ENCODE results near the gene SLC35G3. TPM values are rescaled to one million over a fixed set of nuclear protein-coding genes. Genes with fewer than 3 reads are reported as not detected.
"Not testable (repeated sequence)": the region's sequence is repeated elsewhere in the genome, so short reads cannot be mapped to it uniquely, and the experiment has no call there.

Gene SLC35G3
- total RNA-seq, result not detected in 3 replicates

- H3K4me1 Mint-ChIP-seq; H3K36me3 Mint-ChIP-seq; H3K9me3 Mint-ChIP-seq; H3K4me3 Mint-ChIP-seq; DNase-seq (ENCODE audit: low spot score in 2 of 2, unreplicated experiment in 2 of 2); H3K27ac Mint-ChIP-seq: not testable (repeated sequence)
- H3K27me3 Mint-ChIP-seq (ENCODE audit: low read depth), result peaks cover 24% of the 10 kb centered on the region
These were observed at the start of gene SLC35G3 for GRCh38 chr17:35194001-35194400. Gene SLC35G3 (minus strand): TSS chr17:35194393. CDS start chr17:35194307, 86 bp downstream.

GRCh38 chr17:35243561-35244340, 49.6 kb upstream of the SLC35G3 start:
- Mint-ChIP-seq H3K4me3 (peak overlapping the region; percentile 94), H3K9me3 (no peaks in the 10 kb centered on the region), H3K36me3 (peaks cover 7% of the 10 kb centered on the region), H3K27me3 (ENCODE audit: low read depth) (no peaks in the 10 kb centered on the region), H3K4me1 (peaks cover 43% of the 10 kb centered on the region), H3K27ac (peak overlapping the region; percentile 98)
- no peak for DNase-seq (ENCODE audit: low spot score in 2 of 2, unreplicated experiment in 2 of 2)
- no peak for TF ChIP-seq CTCF (IDR thresholded peaks at IDR 0.05; ENCODE audit: unreplicated experiment)

GRCh38 chr17:35242805-35243560, 48.8 kb upstream of the SLC35G3 start, which contains the start of gene SLFN5:
Gene SLFN5 (plus strand): TSS chr17:35243072. CDS start chr17:35258691, 15,619 bp downstream.
- TF ChIP-seq CTCF (IDR thresholded peaks at IDR 0.05; ENCODE audit: unreplicated experiment), result no peak
- peaks cover 3% of the 10 kb centered on the region for H3K36me3 Mint-ChIP-seq
- no peaks in the 10 kb centered on the region for H3K9me3 Mint-ChIP-seq
- H3K4me1 Mint-ChIP-seq, result peaks cover 43% of the 10 kb centered on the region
- H3K4me3 Mint-ChIP-seq, result peak within 1 kb of the TSS; percentile 94
- H3K27ac Mint-ChIP-seq, result peak within 1 kb of the TSS; percentile 98
- DNase-seq (ENCODE audit: low spot score in 2 of 2, unreplicated experiment in 2 of 2), result peak; percentile 68 to 93
- no peaks in the 10 kb centered on the region for H3K27me3 Mint-ChIP-seq (ENCODE audit: low read depth)

- Mint-ChIP-seq H3K4me1 (peaks cover 42% of the 10 kb centered on the region), H3K9me3 (no peaks in the 10 kb centered on the region), H3K27me3 (ENCODE audit: low read depth) (no peaks in the 10 kb centered on the region), H3K27ac (peak overlapping the region; percentile 97), H3K4me3 (peak overlapping the region; percentile 94), H3K36me3 (no peaks in the 10 kb centered on the region)
- peak; percentile 31 to 67 for DNase-seq (ENCODE audit: low spot score in 2 of 2, unreplicated experiment in 2 of 2)
- TF ChIP-seq CTCF (IDR thresholded peaks at IDR 0.05; ENCODE audit: unreplicated experiment), result peak; percentile 17
These were observed 48.1 kb upstream of the SLC35G3 start for GRCh38 chr17:35242158-35242804.

- Mint-ChIP-seq H3K9me3 (peaks cover 5% of the 10 kb centered on the region), H3K27ac (peak overlapping the region; percentile 97), H3K36me3 (no peaks in the 10 kb centered on the region), H3K27me3 (ENCODE audit: low read depth) (no peaks in the 10 kb centered on the region), H3K4me3 (peak overlapping the region; percentile 94), H3K4me1 (peaks cover 38% of the 10 kb centered on the region)
- no peak for TF ChIP-seq CTCF (IDR thresholded peaks at IDR 0.05; ENCODE audit: unreplicated experiment)
- no peak for DNase-seq (ENCODE audit: low spot score in 2 of 2, unreplicated experiment in 2 of 2)
These were observed 47.3 kb upstream of the SLC35G3 start for GRCh38 chr17:35241520-35241919.
